DMS153 (cell line): ENCODE results near the gene SUGP1.
"Not testable (repeated sequence)": the region's sequence is repeated elsewhere in the genome, so short reads cannot be mapped to it uniquely, and the experiment has no call there.

Experiments
- DNase-seq: peaks from one replicate; lab custom pipeline; 2025; lab: John Stamatoyannopoulos, UW

SUGP1 gene

DNA sequence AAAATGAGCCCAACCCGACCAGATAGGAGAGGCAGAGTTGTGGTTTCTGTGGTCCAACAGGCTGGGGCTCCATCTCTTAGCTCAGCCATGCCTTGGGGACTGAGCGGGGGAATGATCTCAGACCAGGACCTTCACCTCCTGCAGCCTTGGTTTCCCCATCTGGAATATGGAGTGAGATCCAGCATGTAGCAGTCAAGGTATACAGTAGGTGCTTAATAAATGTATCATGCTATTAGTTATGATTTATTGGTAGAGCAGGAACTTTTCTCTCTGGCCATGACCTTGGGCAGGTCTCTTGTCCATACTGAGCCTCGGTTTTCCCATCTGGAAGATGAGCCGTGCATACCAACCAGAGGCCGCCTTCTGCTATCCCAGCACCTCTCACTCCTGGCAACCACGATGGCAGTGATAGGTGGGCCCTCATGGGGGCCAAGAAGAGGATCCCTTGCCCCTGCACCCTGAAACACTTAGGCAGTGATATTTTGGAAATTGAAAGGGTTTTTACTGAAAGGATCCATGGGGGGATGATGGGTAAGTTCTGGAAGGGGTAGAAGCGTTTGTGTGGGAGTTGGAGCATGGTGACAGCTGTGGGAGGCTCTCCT is 56.3 kb downstream of the SUGP1 start:
- no peak for DNase-seq

DNA sequence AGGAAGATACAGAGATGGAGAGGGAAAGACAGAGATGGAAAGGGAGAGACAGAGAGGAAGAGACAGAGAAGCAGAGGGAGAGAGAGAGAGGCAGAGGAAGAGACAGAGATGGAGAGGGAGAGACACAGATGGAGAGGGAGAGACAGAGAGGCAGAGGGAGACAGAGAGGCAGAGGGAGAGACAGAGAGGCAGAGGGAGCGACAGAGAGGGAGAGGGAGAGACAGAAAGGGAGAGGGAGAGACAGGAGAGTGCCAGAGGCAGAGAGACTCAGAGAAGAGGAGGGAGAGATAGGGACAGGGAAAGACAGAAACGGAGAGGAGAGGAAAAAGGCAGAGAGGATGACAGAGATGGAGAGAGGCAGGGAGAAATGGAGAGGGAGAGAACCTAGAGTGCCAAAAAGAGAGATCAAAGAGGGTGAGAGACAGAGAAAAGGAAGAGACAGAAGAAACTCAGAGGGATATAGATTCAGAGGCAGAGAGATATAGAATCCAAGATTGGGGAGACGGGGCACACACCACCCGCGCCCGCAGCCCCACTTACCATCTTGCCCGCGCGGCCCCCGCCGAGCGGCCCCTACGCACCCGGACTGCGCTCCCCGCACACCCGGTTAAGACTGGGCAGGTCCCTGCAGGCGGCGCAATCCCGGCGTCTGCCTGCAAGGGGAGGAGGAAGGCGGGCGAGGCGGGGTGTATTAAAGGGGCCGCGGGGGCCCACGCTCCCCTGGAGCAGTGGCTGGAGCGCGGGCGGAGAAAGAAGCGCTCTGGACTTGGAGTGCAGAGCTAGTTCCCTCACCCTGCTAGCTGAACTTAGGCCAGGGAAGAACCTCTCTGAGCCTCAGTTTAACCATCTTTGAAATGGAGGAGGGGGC is 57.9 kb downstream of the SUGP1 start:
- DNase-seq = no peak

DNA sequence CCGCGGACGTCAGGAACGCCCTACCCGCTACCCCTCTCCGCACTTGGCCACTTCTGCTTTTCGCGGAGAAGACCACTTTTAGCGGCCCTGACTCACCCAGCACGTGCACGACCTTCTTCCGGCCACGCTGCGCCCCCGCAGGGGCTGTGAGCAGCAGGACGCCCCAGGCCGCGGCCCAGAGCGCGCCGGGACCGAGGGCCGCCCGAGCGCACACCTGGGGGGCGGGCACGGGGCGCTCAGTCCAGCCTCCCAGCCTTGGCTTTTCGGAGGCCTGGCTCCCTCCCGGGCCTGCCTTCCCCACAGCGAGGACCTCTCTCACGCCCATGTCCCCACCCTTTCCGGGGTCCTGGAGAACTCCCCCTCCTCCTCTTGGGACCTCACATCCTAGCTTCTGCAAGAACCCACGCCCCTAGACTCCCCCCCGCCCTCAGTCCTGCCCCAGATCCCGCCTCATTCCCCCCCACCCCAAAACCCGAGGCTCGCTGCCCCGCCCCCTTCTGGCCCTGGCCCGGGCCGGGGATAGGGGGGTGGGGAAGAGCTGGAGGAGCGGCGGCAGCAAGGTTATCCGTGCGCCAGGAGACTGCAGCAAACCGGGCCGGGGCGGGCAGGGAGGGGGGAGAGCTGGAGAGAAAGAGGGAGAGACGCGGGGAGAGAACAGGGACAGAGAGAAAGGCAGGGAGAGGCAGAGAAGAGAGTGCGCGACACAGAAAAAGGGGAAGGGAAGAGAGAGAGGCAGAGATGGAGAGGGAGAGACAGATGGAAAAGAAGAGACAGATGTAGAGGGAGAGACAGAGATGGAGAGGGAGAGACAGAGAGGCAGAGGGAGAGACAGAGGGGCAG is 58.7 kb downstream of the SUGP1 start:
- DNase-seq = no peak

DNA sequence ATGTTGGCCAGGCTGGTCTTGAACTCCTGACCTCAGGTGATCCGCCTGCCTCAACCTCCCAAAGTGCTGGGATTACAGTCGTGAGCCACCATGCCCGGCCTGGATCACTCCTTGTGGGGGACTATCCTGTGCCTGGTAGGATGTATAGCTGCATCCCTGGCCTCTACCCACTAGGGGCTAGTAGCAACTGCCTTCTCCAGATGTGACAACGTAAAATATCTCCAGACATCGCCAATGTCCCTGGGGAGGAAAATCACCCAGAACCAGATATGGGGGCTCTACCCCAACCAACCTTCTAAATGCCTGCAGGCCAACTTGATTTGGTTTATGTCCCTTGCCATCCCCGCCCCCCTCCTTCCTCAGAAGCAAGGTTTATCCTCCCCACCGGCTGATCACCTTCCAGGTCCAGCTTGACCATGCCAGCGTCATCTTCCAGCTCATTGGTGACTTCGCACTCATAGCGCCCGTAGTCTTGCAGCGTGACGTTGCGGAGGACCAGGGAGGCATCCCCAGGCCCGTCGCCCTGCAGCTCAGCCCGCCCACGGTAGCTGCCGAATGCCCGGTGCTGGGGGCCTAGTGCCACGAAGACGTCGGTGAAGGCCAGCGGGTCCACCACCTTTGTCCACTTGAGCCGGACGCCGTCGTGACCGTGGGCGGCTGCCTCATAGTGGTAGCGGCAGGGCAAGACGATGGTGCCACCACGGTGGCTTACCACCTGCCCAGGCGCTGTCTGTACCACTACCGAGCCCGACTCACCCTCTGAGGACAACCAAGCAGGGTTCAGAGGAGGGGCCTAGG is 59.7 kb downstream of the SUGP1 start:
- DNase-seq = no peak

DNA sequence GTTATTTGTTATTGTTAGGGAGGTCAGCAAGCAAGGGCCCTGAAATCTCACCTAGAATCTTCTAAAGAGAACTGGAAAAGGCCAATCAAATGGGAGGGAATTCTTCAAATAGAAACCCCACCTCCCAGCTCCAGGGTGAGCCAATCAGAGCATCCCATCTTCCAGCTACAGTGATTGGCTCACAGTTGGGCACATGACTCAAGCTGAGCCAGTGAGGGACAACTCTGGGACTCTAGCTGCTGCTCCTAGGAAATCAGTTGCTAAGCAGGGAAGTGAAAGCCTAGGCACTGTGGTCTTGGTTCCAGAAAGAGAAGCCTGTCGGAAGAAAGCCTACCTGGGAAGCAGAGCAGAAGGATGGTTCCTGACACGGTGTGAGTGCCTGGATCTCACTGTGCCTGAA is 60.6 kb downstream of the SUGP1 start:
- DNase-seq = no peak

DNA sequence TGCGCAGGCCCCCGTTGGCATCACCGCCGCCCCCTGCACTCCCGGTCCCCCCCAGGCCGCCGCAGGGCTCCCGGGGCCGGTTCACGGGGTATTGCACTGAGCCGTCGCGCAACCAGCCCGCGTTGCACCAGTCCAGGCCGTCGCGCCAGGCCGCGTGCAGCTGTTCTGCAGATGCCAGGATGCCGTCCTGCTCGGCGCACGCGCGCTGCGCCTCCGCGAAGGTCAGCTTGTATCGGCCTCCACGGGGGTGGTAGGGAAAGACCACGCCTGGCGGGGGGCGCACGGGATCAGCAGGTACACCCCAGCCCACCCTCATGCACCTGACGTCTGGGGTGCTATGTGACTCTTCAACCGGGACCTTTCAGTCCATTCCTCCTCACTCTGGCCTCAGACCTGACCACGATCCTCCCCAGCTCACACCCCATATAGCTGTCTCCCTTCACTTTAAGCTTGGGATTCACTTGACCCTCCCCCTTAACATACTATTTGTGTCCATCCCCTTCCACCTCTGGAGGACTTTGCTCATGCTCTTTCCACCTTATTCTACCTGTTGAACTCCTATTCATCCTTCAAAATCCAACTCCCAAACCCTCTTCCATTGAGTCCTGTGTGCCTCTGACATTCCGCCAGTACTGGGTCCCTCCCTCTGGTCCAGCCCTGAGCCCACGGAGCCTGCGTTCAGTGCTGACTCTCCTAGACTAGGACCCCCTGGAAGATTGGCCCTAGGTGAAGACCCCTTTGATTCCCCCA is 61.5 kb downstream of the SUGP1 start:
- DNase-seq = no peak

DNA sequence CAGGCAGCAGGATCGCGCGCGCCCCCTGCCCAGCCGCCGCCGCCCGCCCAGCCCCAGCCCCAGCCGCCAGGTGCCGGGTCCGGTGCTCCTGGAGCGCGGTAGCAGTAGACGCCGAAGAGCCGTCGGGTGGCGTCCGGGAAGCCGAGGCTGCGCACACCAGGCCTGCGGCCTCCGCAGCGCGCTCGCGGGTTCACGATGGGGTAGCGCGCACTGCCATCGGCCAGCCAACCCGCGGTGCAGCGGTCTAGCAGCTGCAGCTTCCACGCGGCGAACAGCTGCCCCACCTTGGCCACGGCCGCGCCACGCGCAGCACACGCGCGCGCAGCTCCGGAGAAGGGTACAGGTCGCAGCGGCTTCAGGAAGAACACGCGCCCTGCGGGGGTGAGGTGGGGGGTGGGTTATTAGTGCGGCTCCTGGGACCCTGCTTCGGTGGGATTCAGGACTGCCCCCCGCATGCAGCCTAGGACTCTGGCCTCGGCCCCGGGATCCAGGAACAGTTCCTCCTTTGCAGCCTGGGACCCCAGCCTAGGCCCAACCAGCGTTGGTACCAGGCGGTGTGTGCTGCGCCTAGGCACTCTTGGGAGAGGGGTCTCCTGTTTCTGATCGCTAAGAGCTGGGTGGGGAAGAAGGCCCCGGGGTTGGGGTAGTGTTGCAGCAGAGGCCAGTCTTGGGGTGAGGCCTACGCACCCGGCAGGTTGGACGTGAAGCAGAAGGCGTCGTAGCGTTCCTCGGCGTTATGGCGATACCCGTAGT is 62.3 kb downstream of the SUGP1 start:
- DNase-seq = no peak

DNA sequence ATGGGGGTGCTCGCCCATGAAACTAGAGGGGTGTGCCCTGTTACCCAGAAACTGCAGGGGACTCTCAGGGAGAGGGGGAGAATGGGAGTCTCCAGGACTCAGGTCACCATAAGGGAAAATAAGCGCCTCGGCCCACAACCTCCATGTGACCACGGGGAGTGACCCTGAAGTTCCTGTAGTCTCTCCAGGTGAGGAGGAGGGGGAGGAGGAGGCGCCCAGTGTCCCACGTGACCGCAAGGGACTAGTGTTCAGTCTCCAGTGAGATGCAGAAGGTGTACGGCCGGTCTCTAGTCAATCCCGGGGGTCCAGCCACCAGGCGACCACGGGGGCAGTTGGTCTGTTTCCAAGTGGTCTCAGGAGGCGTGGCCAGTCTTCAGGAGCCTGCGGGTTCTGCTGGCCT is 63.2 kb downstream of the SUGP1 start:
- no peak for DNase-seq

DNA sequence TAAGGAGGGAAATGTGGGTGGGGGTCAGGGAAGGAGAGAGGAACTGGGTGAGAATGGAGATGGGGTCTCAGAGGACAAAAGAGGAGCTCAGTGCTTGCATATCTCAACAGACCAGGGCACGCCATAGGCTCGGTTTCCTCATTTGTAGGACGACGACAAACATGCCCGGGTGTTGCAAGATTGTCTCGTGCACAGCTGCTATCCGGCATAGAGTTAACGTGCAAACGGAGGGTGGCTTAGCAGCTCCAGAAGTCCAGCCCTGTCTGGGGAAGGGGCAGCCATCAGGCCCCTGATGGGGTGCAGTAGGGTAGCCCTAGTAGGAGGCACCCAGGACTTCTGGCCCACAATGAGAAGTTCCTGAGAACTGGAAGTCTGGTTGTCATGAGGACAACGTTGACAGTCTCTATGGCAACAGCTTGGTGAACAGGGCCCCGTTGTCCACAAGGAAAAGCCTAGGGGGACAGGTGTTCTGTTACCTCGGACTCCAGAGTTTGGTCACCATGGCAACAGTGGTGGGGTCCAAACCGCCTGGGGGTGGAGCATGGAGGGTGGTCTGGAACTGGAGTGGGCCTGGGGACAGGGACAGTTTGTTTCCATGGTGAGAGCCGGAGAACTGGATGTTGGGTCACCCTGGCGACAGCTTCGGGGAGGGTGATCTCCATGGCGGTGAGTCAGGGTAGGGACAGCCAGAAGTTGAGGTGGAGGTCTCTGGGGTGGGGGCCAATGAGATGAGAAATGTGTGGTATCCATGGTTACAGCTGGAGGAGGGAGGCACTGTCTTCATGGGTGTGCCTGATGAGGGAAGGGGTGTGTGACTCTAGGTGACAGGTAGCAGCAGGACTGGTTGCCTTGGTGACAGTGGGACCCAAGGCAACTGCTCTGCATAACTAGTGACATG is 64.0 kb downstream of the SUGP1 start:
- peak; percentile 8 for DNase-seq

DNA sequence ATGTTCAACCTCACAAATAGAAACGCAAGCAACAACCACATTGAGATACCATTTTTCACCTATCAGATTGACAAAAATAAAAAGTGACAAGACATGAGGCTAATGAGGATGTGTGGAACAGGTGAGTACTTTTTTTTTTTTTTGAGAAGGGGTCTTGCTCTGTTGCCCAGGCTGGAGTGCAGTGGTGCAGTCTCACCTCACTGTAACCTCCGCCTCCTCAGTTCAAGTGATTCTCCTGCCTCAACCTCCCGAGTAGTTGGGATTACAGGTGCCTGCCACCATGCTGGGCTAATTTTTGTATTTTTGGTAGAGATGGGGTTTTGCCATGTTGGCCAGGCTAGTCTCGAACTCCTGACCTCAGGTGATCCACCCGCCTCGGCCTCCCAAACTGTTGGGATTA is 66.9 kb downstream of the SUGP1 start:
- DNase-seq = not testable (repeated sequence)

DNA sequence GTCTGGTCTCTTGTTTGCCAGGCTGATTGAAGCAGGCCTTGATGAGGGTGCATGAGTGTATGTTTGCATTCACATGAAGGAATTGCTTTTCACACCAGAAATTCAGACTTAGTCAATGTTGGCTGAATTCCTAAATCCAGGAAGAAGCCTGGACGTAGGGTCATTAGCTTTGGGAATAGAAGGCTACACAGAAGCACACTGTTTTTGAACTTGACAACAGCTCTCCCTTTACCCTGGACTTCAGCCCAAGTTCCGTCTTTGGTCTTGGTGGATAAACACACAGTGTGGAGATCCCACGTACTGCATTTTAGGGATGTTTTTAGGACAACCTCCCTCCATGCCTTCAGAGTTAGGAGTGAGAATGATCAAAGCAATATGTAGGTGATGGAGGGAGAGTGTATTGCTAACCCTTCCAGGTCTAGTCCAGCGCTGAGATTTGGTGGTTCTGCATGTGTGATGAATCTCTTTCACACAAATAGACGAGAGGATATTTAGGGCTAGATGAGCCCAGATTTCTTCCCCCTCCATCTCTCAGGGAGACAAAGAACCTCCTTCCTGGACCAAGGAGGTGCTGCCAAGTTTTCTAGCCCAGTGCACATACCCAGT is 70.0 kb downstream of the SUGP1 start:
- no peak for DNase-seq

DNA sequence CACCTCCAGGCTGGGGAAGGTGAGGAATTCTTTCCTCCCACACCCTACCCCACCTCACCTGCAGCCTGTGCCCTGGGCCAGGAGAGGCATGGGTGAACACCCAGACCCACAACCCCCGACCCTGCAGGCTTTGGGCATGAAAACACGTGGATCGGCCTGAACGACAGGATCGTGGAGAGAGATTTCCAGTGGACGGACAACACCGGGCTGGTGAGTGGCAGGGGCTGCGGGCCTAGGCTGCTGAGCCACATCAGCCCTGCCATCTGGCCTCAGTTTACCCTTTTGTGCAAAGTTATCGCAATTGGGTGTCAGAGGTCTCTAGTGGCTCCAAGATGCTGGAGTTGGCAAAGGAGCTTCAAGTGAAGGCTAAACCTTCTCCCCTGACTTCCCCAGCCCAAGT is 79.8 kb downstream of the SUGP1 start:
- no peak for DNase-seq

DNA sequence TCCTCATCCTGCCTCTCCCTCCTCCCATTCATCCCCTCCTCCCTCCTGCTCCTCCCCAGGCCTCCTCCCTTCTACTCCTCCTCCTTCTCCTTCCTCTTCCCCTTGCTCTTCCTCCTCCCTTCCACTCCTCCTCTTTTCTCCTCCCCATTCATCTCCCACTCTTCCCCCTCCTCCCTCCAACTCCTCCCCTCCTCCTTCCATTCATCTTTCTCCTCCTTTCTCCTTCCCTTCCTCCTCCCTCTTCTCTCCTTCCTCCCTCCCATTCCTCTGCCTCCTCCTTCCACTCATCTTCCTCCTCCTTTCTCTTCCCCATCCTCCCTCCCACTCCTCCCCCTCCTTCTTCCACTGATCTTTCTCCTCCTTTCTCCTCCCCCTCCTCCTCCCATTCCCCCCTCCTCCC is 80.6 kb downstream of the SUGP1 start:
- no peak for DNase-seq

DNA sequence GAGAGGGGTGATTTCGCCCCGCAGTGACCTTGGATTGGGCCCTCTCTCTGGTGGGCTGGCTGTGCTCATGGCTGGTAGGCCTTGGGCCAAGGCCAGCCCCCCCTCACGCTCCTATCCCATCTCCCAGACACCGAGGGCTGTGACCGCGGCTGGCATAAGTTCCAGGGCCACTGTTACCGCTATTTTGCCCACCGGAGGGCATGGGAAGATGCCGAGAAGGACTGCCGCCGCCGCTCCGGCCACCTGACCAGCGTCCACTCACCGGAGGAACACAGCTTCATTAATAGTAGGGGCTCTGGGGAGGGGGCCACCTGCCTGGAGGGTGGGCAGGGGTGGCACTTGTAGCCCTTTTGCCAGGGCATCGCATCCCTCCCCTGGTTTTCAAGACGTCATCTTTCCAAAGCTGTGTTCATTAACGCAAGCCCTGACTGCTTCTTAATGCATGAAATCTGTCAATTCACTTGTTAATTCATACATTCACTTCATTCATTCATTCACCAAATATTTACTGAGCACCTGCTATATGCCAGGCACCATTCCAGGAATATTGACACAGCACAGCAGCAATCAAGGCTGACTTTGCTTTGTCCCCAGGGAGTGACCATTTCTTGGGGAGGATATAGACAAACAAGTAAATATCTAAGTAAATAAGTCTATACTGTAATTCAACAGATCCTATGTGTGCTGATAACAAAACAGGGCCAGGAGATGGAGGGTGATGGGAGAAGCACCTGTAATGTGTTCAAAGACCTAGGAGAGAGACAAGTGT is 82.0 kb downstream of the SUGP1 start:
- DNase-seq = no peak

DNA sequence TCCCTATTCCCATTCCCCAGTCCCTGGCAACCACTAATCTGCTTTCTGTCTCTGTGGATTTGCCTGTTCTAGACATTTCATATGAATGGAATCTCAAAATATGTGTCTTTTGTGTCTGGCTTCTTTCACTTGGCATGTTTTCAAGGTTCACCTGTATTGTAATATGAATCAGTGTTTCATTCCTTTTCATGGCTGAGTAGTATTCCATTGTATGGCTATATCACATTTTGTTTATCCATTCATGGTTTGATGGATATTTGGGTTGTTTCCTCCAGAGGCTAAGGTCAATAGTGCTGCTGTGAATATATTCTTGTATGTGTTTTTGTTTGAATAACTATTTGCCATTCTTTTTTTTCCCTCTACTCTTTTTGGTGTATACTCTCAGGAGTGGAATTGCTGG is 84.1 kb downstream of the SUGP1 start:
- no peak for DNase-seq

DNA sequence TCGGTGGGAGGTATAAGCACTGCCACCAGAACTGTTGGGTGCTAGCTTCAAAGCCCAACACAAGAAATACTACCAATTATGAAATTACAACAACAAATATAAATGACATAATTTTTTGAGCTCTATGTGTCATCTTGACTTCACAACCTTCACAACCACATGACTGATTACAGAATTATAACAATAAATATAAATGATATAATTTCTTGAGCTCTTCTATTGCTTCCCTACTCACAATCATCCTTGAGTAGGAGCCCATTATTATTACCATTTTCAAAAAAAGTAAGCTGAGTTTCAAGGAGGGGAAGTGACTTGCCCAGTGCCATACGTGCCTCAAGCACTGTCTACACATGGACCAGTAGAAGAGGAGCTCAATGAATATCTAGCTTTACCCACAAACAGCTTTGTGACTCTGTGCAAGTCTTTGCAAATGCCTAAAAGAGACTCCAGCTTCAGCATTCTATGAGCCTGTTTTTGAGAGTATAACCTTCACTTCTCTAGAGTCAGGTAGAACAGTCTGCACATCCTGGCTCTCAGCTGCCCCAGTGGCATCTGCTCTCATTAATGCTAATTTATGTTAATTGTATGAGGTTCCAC is 86.0 kb downstream of the SUGP1 start:
- no peak for DNase-seq

DNA sequence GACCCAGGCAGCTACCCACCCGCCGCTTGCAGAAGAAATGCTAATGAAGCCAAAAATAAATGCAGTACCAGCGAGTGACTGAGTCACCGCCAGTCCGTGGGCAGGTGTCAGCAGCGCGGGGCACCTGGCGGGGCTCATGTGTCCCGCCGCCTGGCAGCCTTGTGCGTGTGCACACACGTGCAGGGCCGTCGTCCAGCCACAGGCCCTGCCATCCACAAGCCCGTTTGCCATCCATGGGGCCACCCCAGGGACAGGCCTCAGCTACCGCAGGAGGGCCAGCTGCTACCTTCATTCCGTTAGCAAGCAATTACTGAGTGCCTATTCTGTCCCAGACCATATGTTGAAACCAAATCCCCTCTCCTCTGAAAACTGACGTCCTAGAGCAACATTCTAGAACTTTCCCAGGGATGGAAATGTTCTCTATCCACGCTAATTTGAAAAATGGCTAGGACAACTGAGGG is 88.0 kb downstream of the SUGP1 start:
- DNase-seq = no peak

DNA sequence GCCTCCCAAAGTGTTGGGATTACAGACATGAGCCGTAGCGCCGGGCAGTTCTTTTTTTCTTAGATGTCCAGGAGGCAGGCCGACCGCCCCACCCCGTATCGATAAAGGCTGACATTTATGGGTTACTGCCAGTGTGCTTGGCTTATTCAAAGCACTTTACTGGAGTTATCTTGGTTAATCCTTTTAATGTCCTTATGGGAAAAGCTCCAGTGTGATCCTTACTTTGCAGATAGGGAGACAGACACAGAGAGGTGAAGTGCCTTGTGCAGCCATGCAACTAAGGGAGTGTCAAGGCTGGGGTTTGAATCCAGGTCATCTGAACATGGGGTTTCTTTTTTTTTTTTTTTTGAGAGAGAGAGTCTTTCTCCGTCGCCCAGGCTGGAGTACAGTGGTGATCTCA is 89.3 kb downstream of the SUGP1 start:
- no peak for DNase-seq
